CD14-positive monocyte (primary cell): ENCODE measurements around the gene GRID1. TPM values are rescaled to one million over a fixed set of nuclear protein-coding genes. Genes with fewer than 3 reads are reported as not detected.

Source experiments
- DNase-seq, 3 donors: peaks; one replicate each; pipeline ENCODE4 v3.0.0-alpha.2; 2011 to 2022
- H2AFZ ChIP-seq: 2 replicates; pipeline ENCODE4 v1.6.0; 2012; ENCODE audit warnings: mild to moderate bottlenecking, low read depth, low read length, inconsistent platforms; ENCODE audit not compliant: insufficient read depth, poor library complexity, severe bottlenecking
- H3K27ac ChIP-seq, 2 donors: 1 replicate in 1 of 2; 2 replicates in 1 of 2; pipeline ENCODE4 v1.5.1; 2012 to 2013; ENCODE audit warnings: low read length in 2 of 2, control low read depth in 1 of 2, inconsistent platforms in 1 of 2, low read depth in 1 of 2, mild to moderate bottlenecking in 1 of 2
- H3K27me3 ChIP-seq, 2 donors: one replicate each; pipeline versions ENCODE4 v1.6.0 to v1.6.1; 2011 to 2013; ENCODE audit warnings: low read length in 2 of 2; ENCODE audit not compliant: control insufficient read depth in 2 of 2, insufficient read depth in 2 of 2
- H3K36me3 ChIP-seq, 2 donors: replicated peaks in 1 of 2; 1 replicate in 1 of 2; 2 replicates in 1 of 2; pipeline versions ENCODE4 v1.5.1 to v1.6.1; 2012 to 2013; ENCODE audit warnings: low read length in 2 of 2, control low read depth in 1 of 2, inconsistent platforms in 1 of 2, mild to moderate bottlenecking in 1 of 2; ENCODE audit not compliant: insufficient read depth in 2 of 2, control insufficient read depth in 1 of 2
- H3K4me1 ChIP-seq, 2 donors: 1 replicate in 1 of 2; 2 replicates in 1 of 2; pipeline versions ENCODE4 v1.5.1 to v1.6.1; 2012 to 2013; ENCODE audit warnings: low read length in 2 of 2, control low read depth in 1 of 2, inconsistent platforms in 1 of 2, mild to moderate bottlenecking in 1 of 2, moderate library complexity in 1 of 2; ENCODE audit not compliant: insufficient read depth in 2 of 2, control insufficient read depth in 1 of 2
- H3K4me2 ChIP-seq: replicated peaks from 2 replicates; pipeline ENCODE3; 2012; ENCODE audit warnings: low read length, moderate library complexity, mild to moderate bottlenecking; ENCODE audit not compliant: poor library complexity, severe bottlenecking; ENCODE audit errors: extremely low read depth
- H3K4me3 ChIP-seq, 3 experiments: fragments of 200-600 bp in 1 of 3; sonication (generic) in 1 of 3; replicated peaks in 1 of 3; 1 replicate in 2 of 3; 2 replicates in 1 of 3; pipeline ENCODE4 v1.5.1; 2011 to 2013; ENCODE audit warnings: low read length in 3 of 3, mild to moderate bottlenecking in 3 of 3, control low read depth in 2 of 3, low read depth in 2 of 3, inconsistent platforms in 1 of 3, moderate library complexity in 1 of 3
- H3K79me2 ChIP-seq: 2 replicates; pipeline ENCODE4 v1.6.0; 2012; ENCODE audit warnings: mild to moderate bottlenecking, control low read depth, inconsistent platforms, low read length, moderate library complexity; ENCODE audit not compliant: insufficient read depth
- H3K9ac ChIP-seq: 2 replicates; pipeline ENCODE4 v1.6.0; 2017; ENCODE audit warnings: low read length, mild to moderate bottlenecking; ENCODE audit not compliant: insufficient read depth, poor library complexity, severe bottlenecking
- H3K9me3 ChIP-seq, 2 donors: replicated peaks in 1 of 2; 1 replicate in 1 of 2; 2 replicates in 1 of 2; pipeline versions ENCODE4 v1.5.1 to v1.6.1; 2012 to 2013; ENCODE audit warnings: low read length in 2 of 2, control low read depth in 1 of 2; ENCODE audit not compliant: control insufficient read depth in 1 of 2, insufficient read depth in 1 of 2
- H4K20me1 ChIP-seq: 2 replicates; pipeline ENCODE4 v1.6.0; 2012; ENCODE audit warnings: mild to moderate bottlenecking, low read length, control low read depth, moderate library complexity; ENCODE audit not compliant: insufficient read depth
- H3K27ac Mint-ChIP-seq, 7 donors: one replicate each; pipeline ENCODE4 v1.8.0; 2020; ENCODE audit warnings: mild to moderate bottlenecking in 7 of 7, mixed read lengths in 7 of 7, moderate library complexity in 6 of 7, inconsistent platforms in 2 of 7
- H3K27me3 Mint-ChIP-seq, 3 donors: one replicate each; pipeline ENCODE4 v1.8.0; 2021 to 2022; ENCODE audit warnings: low read depth in 3 of 3, mild to moderate bottlenecking in 3 of 3, mixed read lengths in 3 of 3, moderate library complexity in 3 of 3, inconsistent platforms in 1 of 3
- H3K36me3 Mint-ChIP-seq, 2 donors: one replicate each; pipeline ENCODE4 v1.8.0; 2020; ENCODE audit warnings: mixed read lengths in 2 of 2, inconsistent platforms in 1 of 2, mild to moderate bottlenecking in 1 of 2
- H3K4me1 Mint-ChIP-seq: one replicate; pipeline ENCODE4 v1.8.0; 2020; ENCODE audit warnings: mild to moderate bottlenecking, mixed read lengths
- H3K4me3 Mint-ChIP-seq, 2 donors: one replicate each; pipeline ENCODE4 v1.8.0; 2020; ENCODE audit warnings: mild to moderate bottlenecking in 2 of 2, mixed read lengths in 2 of 2, moderate library complexity in 1 of 2
- H3K9me3 Mint-ChIP-seq, 7 donors: one replicate each; pipeline ENCODE4 v1.8.0; 2020 to 2022; ENCODE audit warnings: mixed read lengths in 7 of 7, mild to moderate bottlenecking in 6 of 7, moderate library complexity in 6 of 7, inconsistent platforms in 2 of 7
- whole genome bisulfite sequencing: methylation state at CpG from one replicate; pipeline ENCODE4 v1.1.5; 2013; ENCODE audit warnings: missing lambda C conversion rate; ENCODE audit not compliant: insufficient coverage; 5-methylcytosine and 5-hydroxymethylcytosine counted together
- intact Hi-C, 2 donors: fragments of 100-400 bp; cut with micrococcal nuclease; formaldehyde crosslinking; loops; one replicate each; pipeline versions ENCODE4 v1.15.0 to v1.15.1; 2023
- polyA plus RNA-seq, 3 donors: library from polyadenylated mRNA; depleted of rRNA in 1 of 3; unstranded in 2 of 3; stranded (reverse) in 1 of 3; fragments of 300-500 nt in 2 of 3; fragments of >200 nt in 1 of 3; fragmentation: Illumina TruSeq in 2 of 3; gene quantifications; 1 replicate in 2 of 3; 2 replicates in 1 of 3; pipeline ENCODE4 v1.2.3, GENCODE V29; 2012 to 2021
- TF ChIP-seq, protein P1 (sequence below): fragments of 200-600 bp; IDR thresholded peaks from one replicate; pipeline ENCODE4 v1.8.0; 2022; ENCODE audit warnings: antibody characterized with exemption, mild to moderate bottlenecking

GRID1 gene
- polyA plus RNA-seq, 3 donors, result not detected

DNA sequence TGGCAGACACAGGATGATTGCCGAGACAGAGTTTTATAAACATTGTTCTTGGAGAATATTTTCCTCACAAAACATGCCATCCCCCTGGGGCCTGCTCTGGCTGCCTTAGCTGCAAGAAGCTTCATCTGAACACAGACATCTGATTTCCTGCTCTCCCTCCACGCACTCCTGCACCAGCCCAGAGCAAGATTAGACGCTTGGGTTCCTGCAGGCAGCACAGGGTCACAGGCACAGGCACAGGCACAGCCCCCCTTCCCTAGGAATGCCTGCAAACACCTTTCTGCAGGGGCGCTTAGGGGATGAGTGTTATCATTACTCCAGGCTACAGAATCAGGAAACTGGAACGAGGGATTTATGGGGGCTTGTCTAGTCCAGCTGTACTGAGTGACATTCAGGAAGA, 450.3 kb downstream of the GRID1 start:
- intact Hi-C loops, result no loop called here
- H3K4me3 Mint-ChIP-seq, result no peak overlapping the region
- Histone ChIP-seq H3K9me3 (no peaks in the 10 kb centered on the region), H3K4me1 (no peaks in the 10 kb centered on the region), H3K36me3 (no peaks in the 10 kb centered on the region), H4K20me1 (no peaks in the 10 kb centered on the region), H3K4me2 (no peak overlapping the region), H3K79me2 (no peaks in the 10 kb centered on the region), H3K9ac (no peak overlapping the region), H3K27me3 (no peaks in the 10 kb centered on the region), H2AFZ (no peak overlapping the region), H3K27ac (no peak overlapping the region), H3K4me3 (no peak overlapping the region)
- H3K9me3 Mint-ChIP-seq, result no peaks in the 10 kb centered on the region
- no peaks in the 10 kb centered on the region for H3K36me3 Mint-ChIP-seq
- no peaks in the 10 kb centered on the region for H3K4me1 Mint-ChIP-seq
- peaks cover 0 to 2% (median 2%) of the 10 kb centered on the region in 3 donors for H3K27me3 Mint-ChIP-seq
- DNase-seq, result no peak
- H3K27ac Mint-ChIP-seq, result no peak overlapping the region
- TF ChIP-seq, protein P1, sequence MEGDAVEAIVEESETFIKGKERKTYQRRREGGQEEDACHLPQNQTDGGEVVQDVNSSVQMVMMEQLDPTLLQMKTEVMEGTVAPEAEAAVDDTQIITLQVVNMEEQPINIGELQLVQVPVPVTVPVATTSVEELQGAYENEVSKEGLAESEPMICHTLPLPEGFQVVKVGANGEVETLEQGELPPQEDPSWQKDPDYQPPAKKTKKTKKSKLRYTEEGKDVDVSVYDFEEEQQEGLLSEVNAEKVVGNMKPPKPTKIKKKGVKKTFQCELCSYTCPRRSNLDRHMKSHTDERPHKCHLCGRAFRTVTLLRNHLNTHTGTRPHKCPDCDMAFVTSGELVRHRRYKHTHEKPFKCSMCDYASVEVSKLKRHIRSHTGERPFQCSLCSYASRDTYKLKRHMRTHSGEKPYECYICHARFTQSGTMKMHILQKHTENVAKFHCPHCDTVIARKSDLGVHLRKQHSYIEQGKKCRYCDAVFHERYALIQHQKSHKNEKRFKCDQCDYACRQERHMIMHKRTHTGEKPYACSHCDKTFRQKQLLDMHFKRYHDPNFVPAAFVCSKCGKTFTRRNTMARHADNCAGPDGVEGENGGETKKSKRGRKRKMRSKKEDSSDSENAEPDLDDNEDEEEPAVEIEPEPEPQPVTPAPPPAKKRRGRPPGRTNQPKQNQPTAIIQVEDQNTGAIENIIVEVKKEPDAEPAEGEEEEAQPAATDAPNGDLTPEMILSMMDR, result no peak
- 65% methylated on average over 3 of the region's 5 CpGs for WGBS

DNA sequence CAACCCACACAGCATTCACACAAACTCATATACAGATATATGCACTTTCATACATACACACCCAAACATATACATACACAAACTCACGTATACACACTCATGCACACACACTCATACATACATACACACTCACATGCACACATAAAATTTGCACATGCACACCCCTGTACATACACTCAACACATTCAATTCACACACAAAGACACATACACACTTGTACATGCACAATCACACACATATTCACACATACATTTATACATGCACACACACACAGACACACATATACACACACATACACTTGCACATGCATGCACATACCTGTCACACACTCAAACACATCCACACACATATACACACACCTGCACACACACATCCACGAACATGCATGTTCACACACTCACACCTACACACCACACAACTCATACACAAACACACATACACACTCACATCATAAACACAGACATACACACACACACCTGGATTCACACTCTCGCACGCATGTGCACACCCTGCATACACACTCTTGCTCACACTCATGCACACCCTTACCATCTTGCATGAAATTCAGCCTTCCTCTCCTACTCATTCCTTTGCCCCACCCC, 451.2 kb downstream of the GRID1 start:
- no peaks in the 10 kb centered on the region for H3K4me1 Mint-ChIP-seq
- TF ChIP-seq, protein P1, result no peak
- no peak overlapping the region for H3K4me3 ChIP-seq
- no peaks in the 10 kb centered on the region for H4K20me1 ChIP-seq
- no peak overlapping the region for H3K4me3 Mint-ChIP-seq
- DNase-seq, result no peak
- intact Hi-C loops, result no loop called here
- H3K36me3 ChIP-seq, result no peaks in the 10 kb centered on the region
- H2AFZ ChIP-seq, result no peak overlapping the region
- 91% methylated on average over 4 of the region's 4 CpGs for WGBS
- no peaks in the 10 kb centered on the region for H3K36me3 Mint-ChIP-seq
- H3K9me3 ChIP-seq, result no peaks in the 10 kb centered on the region
- no peaks in the 10 kb centered on the region for H3K4me1 ChIP-seq
- H3K27me3 Mint-ChIP-seq, result peaks cover 0 to 4% (median 2%) of the 10 kb centered on the region in 3 donors
- no peak overlapping the region for H3K9ac ChIP-seq
- H3K9me3 Mint-ChIP-seq, result no peaks in the 10 kb centered on the region
- H3K27me3 ChIP-seq, result no peaks in the 10 kb centered on the region
- H3K27ac ChIP-seq, result no peak overlapping the region
- no peak overlapping the region for H3K27ac Mint-ChIP-seq
- H3K4me2 ChIP-seq, result no peak overlapping the region
- H3K79me2 ChIP-seq, result no peaks in the 10 kb centered on the region
